Bone marrow (tissue), 2 donors: ENCODE data around the gene PCED1B.

Experiments used
- DNase-seq, 2 donors: peaks; one replicate each; lab custom pipeline; 2025; lab: John Stamatoyannopoulos, UW

Gene PCED1B

DNA sequence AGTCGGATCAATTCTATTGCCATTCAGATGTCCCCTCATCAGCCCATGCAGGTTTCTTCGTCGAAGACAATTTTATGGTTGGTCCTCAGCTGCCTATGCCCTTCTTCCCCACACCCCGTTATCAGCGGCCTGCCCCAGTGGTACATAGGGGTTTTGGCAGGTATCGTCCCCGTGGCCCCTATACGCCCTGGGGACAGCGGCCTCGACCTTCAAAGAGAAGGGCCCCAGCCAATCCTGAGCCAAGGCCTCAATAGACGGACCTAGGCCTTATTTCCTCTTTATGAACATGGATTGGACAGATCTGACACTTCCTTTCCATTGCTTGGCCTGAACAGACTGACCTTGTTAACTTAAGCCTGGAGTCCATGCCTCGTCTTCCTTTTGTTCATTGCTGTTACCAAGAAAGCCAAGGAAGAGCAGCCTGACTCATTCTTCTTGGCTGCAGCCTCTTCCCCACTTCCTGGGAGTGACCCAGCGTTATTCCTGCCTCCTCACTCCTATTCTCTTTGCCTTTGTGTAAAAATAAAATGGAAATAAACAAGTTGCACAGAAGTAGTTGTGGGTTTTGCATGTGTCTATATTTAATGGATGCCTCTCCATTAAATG lies 156.8 kb downstream of the PCED1B start:
- DNase-seq: no peak

DNA sequence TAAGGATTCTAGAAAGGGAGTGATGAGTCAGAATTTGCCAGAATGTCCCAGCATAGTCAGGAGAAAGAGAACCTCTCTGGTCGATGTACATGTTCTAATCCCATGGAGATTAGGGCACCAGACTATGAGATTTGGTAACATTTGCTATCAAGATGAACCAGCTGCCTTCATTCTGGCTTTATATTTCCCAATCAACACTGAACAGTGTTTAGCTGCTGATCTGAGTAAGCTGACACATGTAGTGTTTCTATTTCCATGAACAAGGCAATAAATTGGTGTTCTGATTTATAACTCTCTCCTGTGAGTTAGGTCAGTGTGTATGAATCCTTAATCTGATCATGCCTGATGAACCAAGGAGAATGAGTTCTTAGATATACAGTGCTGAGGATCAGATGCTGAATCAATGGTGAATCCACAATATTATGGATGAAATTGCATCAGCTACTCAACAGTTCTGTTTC lies 158.4 kb downstream of the PCED1B start:
- no peak for DNase-seq

DNA sequence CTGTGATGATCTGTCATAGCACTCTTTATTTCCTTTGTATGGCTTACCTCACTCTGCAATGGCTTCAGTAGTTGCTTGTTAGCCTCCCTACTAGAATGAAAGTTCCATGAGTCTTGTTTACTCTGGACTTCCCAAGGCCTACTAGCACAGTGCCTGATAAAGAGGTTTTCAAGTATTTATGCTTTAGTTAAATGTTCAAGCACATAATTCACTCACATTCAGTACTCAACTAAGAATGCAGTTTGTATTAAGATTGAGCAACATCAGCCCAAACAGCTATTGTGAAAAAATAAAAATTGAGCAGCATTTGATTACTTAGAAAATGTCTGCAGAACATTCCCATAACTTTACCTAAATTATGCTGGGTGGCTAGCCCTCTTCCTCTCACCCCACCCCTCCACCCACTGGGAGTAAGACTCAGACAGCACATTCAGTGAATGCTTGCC lies 159.3 kb downstream of the PCED1B start:
- no peak for DNase-seq

- no peak for DNase-seq
Observed at GRCh38 chr12:47242426-47242825, 163.0 kb downstream of the PCED1B start.

DNA sequence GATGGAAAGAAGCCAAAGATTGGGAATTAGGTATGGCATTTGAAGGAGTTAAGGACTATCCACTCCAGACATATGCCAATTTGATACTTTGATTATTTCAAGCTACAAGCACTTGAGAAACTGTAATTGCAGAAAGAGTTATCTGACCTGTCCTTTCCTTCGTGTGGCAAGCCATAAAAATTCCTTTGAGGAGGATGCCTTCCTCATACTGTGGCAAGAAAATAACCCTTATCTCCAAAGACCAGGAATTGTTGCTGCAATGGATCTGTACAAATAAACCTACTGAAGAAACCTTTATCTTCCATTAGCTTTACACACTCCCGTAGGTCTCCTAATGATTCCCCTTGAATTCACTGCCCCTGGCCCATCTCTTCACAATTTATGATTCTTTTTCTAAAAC lies 165.4 kb downstream of the PCED1B start:
- DNase-seq: no peak

- DNase-seq: no peak
Observed at GRCh38 chr12:47245623-47246022, 166.2 kb downstream of the PCED1B start.

DNA sequence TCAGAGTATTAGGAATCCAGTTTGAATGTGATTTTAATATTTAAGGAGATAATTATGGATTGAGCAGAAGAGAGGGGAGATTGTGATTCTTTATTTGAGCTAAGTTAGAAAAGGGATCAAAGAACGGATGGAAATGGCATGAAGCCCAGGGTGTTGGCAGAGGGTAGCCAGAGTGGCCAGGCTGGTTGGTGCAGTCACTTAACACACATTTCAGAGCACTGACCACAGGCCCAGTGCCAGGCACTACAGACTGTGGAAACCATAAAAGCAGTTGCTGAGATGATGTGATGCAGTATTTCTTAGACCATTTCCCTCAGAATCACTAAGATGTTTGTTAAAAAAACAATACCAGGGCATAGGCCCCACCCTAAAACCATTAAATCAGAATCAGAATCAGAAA lies 168.0 kb downstream of the PCED1B start:
- DNase-seq: no peak

- DNase-seq: no peak
Observed at GRCh38 chr12:47249082-47249481, 169.7 kb downstream of the PCED1B start.

GRCh38 chr12:47249719-47250357 lies 170.4 kb downstream of the PCED1B start:
- no peak for DNase-seq

DNA sequence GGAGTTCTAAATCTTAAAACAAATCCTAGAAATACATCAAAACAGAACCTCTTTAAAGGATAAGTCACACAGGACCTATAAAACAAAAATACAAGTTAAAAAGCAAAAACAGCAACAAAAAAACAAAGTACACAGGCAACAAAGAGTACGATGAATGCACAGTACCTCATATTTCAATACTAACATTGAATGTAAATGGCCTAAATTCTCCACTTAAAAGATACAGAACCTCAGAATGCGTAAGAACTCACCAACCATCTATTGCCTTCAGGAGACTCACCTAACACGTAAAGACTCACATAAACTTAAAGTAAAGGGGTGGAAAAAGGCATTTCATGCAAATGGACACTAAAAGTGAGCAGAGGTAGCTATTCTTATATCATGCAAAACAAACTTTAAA lies 172.5 kb downstream of the PCED1B start:
- no peak for DNase-seq

DNA sequence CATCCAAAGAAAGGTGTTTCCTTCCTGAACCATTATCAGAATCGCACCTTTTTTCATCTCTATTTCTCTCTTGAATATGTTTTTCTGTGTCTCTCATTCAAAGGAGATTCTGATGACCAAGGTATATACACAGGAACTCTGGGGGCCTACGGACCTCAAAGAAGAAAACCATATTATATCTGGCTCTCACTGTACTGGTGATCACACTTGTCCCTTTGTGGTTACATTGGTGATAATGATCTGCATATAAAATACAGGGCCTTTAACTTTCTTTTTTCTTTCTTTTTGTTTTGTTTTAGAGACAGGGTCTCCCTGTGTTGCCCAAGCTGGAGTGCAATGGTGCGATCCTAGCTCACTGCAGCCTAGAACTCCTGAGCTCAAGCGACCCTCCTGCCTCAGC lies 185.5 kb downstream of the PCED1B start:
- DNase-seq: no peak

DNA sequence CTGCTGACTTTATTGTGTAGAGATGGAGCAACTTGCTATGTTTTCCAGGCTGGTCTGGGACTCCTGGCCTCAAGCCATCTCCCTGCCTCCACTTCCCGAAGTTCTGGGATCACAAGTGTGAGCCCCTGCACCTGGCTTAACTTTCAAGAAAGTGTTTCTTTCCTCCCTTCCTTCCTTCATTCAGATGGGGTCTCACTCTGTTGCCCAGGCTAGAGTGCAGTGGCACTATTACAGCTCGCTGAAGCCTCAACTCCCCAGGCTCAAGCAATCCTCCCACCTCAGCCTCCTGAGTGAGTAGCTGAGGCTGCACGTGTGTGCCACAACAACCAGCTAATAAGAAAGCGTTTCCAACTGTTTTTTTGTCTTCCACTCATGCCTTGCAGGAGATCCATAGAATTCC lies 186.0 kb downstream of the PCED1B start:
- no peak for DNase-seq

DNA sequence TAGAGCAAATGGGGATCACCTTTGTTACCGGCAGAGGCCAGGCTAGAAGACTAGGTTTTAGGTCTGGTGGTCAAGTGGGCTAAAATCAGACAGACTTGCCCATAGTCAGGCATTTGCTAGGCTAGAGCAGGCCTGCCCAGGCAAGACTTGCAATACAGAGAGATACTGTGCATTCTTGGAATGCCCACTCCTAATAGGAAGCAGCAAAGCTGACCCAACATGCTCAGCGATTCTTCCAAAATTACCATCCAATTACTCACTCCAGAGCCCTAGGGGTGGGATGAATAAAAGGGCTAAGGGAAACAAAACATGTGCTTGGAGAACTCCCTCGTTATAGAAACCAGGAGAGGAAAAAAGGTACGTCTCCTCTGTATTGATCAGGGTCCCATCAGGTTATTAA lies 188.2 kb downstream of the PCED1B start:
- DNase-seq: no peak

GRCh38 chr12:47268501-47269454 lies 189.4 kb downstream of the PCED1B start:
- DNase-seq: no peak

- DNase-seq: peak in 1 of 2 donors; percentile 31
Observed at GRCh38 chr12:47269916-47270315, 190.5 kb downstream of the PCED1B start.

- DNase-seq: peak in 1 of 2 donors; percentile 62
Observed at GRCh38 chr12:47270782-47271664, 191.6 kb downstream of the PCED1B start.

DNA sequence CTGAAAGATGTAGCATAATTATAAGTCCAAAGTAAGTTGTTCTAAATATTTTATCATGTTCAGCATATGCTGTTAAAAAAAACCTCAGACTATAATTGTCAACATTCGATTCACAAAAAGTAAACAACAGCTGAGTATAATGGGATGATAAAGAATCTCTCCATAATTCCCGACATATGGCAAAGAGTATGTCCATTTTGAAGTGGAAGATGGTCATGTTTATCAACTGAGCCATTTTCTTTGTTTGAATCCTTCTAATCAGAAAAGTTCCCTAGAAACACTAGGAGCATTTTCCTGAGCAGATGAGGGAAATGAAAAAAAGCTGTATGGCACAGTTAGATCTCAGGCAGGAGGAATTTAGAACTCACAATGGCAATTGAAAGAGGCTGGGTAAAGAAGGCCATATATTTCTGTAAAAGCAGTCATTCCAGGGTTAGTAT lies 192.4 kb downstream of the PCED1B start:
- DNase-seq: no peak

- DNase-seq: no peak
Observed at GRCh38 chr12:47272412-47273190, 193.2 kb downstream of the PCED1B start.

DNA sequence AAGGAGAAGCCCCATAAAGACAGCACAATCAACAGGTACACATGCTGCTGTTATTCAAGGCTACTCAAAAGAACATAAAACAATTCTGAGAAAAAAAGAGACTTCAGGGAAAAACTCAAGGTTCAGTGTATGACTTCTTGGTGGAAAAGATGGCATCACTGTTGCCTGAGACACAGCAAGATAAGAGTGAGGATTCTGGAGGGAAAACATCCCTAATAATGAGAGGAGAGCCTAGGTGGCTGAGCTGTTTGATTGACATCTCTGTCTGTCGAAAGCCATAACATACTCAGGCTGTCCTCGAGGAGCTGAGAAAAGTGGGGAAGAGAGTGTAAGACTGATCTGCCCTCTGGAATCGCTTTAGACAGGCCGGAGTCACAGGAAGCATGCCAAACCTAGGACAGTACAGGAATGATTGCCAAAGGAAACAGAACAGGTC lies 193.8 kb downstream of the PCED1B start:
- no peak for DNase-seq

GRCh38 chr12:47274760-47275159 lies 195.3 kb downstream of the PCED1B start:
- DNase-seq: no peak

- DNase-seq: no peak
Observed at GRCh38 chr12:47276253-47276620, 196.8 kb downstream of the PCED1B start.
